ENCODE measurements around the gene ALLC.
"Not testable (repeated sequence)": the region's sequence is repeated elsewhere in the genome, so short reads cannot be mapped to it uniquely, and the experiment has no call there.

ALLC gene

GRCh38 chr2:3656762-3657721, 958 bp upstream of the ALLC start:
- DNase-seq (ENCODE audit: low read depth), result no peak
- no peak for TF ChIP-seq CTCF (conservative IDR thresholded peaks at IDR 0.05; ENCODE audit: control insufficient read depth, insufficient read depth, low read depth, low read length)
- no peak overlapping the region for H3K4me3 ChIP-seq (ENCODE audit: control insufficient read depth, low read depth, low read length)

GRCh38 chr2:3659447-3660432, 1.7 kb downstream of the ALLC start:
- no peak for TF ChIP-seq CTCF (conservative IDR thresholded peaks at IDR 0.05; ENCODE audit: control insufficient read depth, insufficient read depth, low read depth, low read length)
- no peak overlapping the region for H3K4me3 ChIP-seq (ENCODE audit: control insufficient read depth, low read depth, low read length)
- no peak for DNase-seq (ENCODE audit: low read depth)

- DNase-seq (ENCODE audit: low read depth), result peak; percentile 25
- H3K4me3 ChIP-seq (ENCODE audit: control insufficient read depth, low read depth, low read length), result not testable (repeated sequence)
Measured at GRCh38 chr2:3660640-3661039, 2.6 kb downstream of the ALLC start.

- DNase-seq (ENCODE audit: low read depth), result no peak
- no peak overlapping the region for H3K4me3 ChIP-seq (ENCODE audit: control insufficient read depth, low read depth, low read length)
- TF ChIP-seq CTCF (conservative IDR thresholded peaks at IDR 0.05; ENCODE audit: control insufficient read depth, insufficient read depth, low read depth, low read length), result no peak
Measured at GRCh38 chr2:3661149-3661660, 3.2 kb downstream of the ALLC start.

- no peak for DNase-seq (ENCODE audit: low read depth)
- no peak overlapping the region for H3K4me3 ChIP-seq (ENCODE audit: control insufficient read depth, low read depth, low read length)
- no peak for TF ChIP-seq CTCF (conservative IDR thresholded peaks at IDR 0.05; ENCODE audit: control insufficient read depth, insufficient read depth, low read depth, low read length)
Measured at GRCh38 chr2:3662239-3662638, 4.2 kb downstream of the ALLC start.

- no peak for TF ChIP-seq CTCF (conservative IDR thresholded peaks at IDR 0.05; ENCODE audit: control insufficient read depth, insufficient read depth, low read depth, low read length)
- no peak overlapping the region for H3K4me3 ChIP-seq (ENCODE audit: control insufficient read depth, low read depth, low read length)
- DNase-seq (ENCODE audit: low read depth), result no peak
Measured at GRCh38 chr2:3664118-3664517, 6.1 kb downstream of the ALLC start.
